ENCODE data around the gene TFDP2. TPM values are rescaled to one million over a fixed set of nuclear protein-coding genes. Genes with fewer than 3 reads are reported as not detected.
"Not testable (repeated sequence)": the region's sequence is repeated elsewhere in the genome, so short reads cannot be mapped to it uniquely, and the experiment has no call there.

Gene TFDP2
- total and polyA plus RNA-seq, 7 donors = 14.3 to 74.8 (median 52.3) TPM

GRCh38 chr3:141915766-141916165, 233.6 kb downstream of the TFDP2 start:
- H3K27me3 ChIP-seq = no peaks in the 10 kb centered on the region
- no peaks in the 10 kb centered on the region for H3K4me1 ChIP-seq
- no peak overlapping the region for H3K4me3 ChIP-seq
- H3K27ac ChIP-seq = no peak overlapping the region
- WGBS, 2 donors = 94 to 97% methylated on average over 2 of the region's 2 CpGs
- no peak for DNase-seq
- no peaks in the 10 kb centered on the region for H3K9me3 ChIP-seq
- peaks cover 0 to 51% (median 7%) of the 10 kb centered on the region in 4 donors for H3K36me3 ChIP-seq
- intact Hi-C loops (cut with DNase I) = loop anchor here (10.0 kb wide), 1 partner anchor 451 kb away; no protein-coding TSS in a partner anchor
- TF ChIP-seq EP300 (IDR thresholded peaks at IDR 0.05) (no peak), POLR2A (IDR thresholded peaks at IDR 0.05) (no peak)

GRCh38 chr3:141915016-141915415, 234.3 kb downstream of the TFDP2 start:
- no peaks in the 10 kb centered on the region for H3K27me3 ChIP-seq
- DNase-seq = no peak
- WGBS, 2 donors = 94 to 95% methylated on average over 5 of the region's 5 CpGs
- TF ChIP-seq POLR2AphosphoS5 (IDR thresholded peaks at IDR 0.05) = no peak
- no peak for TF ChIP-seq EP300 (IDR thresholded peaks at IDR 0.05)
- TF ChIP-seq POLR2A (IDR thresholded peaks at IDR 0.05) = no peak
- TF ChIP-seq, protein P1, sequence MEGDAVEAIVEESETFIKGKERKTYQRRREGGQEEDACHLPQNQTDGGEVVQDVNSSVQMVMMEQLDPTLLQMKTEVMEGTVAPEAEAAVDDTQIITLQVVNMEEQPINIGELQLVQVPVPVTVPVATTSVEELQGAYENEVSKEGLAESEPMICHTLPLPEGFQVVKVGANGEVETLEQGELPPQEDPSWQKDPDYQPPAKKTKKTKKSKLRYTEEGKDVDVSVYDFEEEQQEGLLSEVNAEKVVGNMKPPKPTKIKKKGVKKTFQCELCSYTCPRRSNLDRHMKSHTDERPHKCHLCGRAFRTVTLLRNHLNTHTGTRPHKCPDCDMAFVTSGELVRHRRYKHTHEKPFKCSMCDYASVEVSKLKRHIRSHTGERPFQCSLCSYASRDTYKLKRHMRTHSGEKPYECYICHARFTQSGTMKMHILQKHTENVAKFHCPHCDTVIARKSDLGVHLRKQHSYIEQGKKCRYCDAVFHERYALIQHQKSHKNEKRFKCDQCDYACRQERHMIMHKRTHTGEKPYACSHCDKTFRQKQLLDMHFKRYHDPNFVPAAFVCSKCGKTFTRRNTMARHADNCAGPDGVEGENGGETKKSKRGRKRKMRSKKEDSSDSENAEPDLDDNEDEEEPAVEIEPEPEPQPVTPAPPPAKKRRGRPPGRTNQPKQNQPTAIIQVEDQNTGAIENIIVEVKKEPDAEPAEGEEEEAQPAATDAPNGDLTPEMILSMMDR (IDR thresholded peaks at IDR 0.05) = no peak
- H3K4me1 ChIP-seq = no peaks in the 10 kb centered on the region
- intact Hi-C loops (cut with DNase I) = loop anchor here (10.0 kb wide), 1 partner anchor 450 kb away; no protein-coding TSS in a partner anchor
- H3K4me3 ChIP-seq = no peak overlapping the region
- H3K36me3 ChIP-seq = peaks cover 0 to 51% (median 7%) of the 10 kb centered on the region in 4 donors
- no peaks in the 10 kb centered on the region for H3K9me3 ChIP-seq
- no peak overlapping the region for H3K27ac ChIP-seq

- H3K36me3 ChIP-seq = peaks cover 0 to 52% (median 7%) of the 10 kb centered on the region in 4 donors
- intact Hi-C loops (cut with DNase I) = loop anchor here (10.0 kb wide), 1 partner anchor 450 kb away; no protein-coding TSS in a partner anchor
- 80 to 86% methylated on average over 4 of the region's 4 CpGs for WGBS, 2 donors
Measured at GRCh38 chr3:141914311-141914710, 235.0 kb downstream of the TFDP2 start.

GRCh38 chr3:141913150-141913811, 236.1 kb downstream of the TFDP2 start:
- H3K27ac ChIP-seq = no peak overlapping the region
- H3K4me3 ChIP-seq = no peak overlapping the region
- no peaks in the 10 kb centered on the region for H3K9me3 ChIP-seq
- H3K27me3 ChIP-seq = no peaks in the 10 kb centered on the region
- peaks cover 0 to 58% (median 10%) of the 10 kb centered on the region in 4 donors for H3K36me3 ChIP-seq
- no peaks in the 10 kb centered on the region for H3K4me1 ChIP-seq
- no peak for DNase-seq
- intact Hi-C loops (cut with DNase I) = loop anchor here (2.0 to 10.0 kb wide), 2 partner anchors 336 to 448 kb away; no protein-coding TSS in a partner anchor
- no peak for TF ChIP-seq EP300 (IDR thresholded peaks at IDR 0.05)
- TF ChIP-seq, protein P1 (IDR thresholded peaks at IDR 0.05) = peak; percentile 5 to 59 (median 51)
- TF ChIP-seq POLR2A (IDR thresholded peaks at IDR 0.05) = no peak
- 10 to 40% methylated on average over 1 of the region's 1 CpG for WGBS, 2 donors

More at GRCh38 chr3:141914311-141914710, 235.0 kb downstream of the TFDP2 start:
- Histone ChIP-seq H3K9me3 (no peaks in the 10 kb centered on the region), H3K27ac (no peak overlapping the region), H3K4me3 (no peak overlapping the region), H3K27me3 (no peaks in the 10 kb centered on the region), H3K4me1 (no peaks in the 10 kb centered on the region)
- no peak for DNase-seq
- TF ChIP-seq POLR2A (IDR thresholded peaks at IDR 0.05) (no peak), EP300 (IDR thresholded peaks at IDR 0.05) (no peak), POLR2AphosphoS5 (IDR thresholded peaks at IDR 0.05) (no peak)
- TF ChIP-seq, protein P1 (IDR thresholded peaks at IDR 0.05) = no peak

- 96 to 97% methylated on average over 4 of the region's 4 CpGs for WGBS, 2 donors
- not testable (repeated sequence) for H3K4me3 ChIP-seq, DNase-seq, H3K27me3 ChIP-seq, H3K9me3 ChIP-seq, H3K4me1 ChIP-seq, H3K27ac ChIP-seq
- H3K36me3 ChIP-seq = peaks cover 0 to 63% (median 19%) of the 10 kb centered on the region in 4 donors
- intact Hi-C loops (cut with DNase I) = loop anchor here (10.0 kb wide), 1 partner anchor 445 kb away; no protein-coding TSS in a partner anchor
Measured at GRCh38 chr3:141909986-141910385, 239.4 kb downstream of the TFDP2 start.
